ENCODE data around the gene NTRK1. TPM values are rescaled to one million over a fixed set of nuclear protein-coding genes. Genes with fewer than 3 reads are reported as not detected.

The NTRK1 gene
- total RNA-seq, 1 donor from 2014 or later = 0.23 TPM

GRCh38 chr1:156905651-156906050 lies 45.0 kb downstream of the NTRK1 start:
- H3K9me3 Mint-ChIP-seq (ENCODE audit: unreplicated experiment) = no peaks in the 10 kb centered on the region
- H3K27ac Mint-ChIP-seq (ENCODE audit: unreplicated experiment) = no peak overlapping the region
- TF ChIP-seq, protein P1, sequence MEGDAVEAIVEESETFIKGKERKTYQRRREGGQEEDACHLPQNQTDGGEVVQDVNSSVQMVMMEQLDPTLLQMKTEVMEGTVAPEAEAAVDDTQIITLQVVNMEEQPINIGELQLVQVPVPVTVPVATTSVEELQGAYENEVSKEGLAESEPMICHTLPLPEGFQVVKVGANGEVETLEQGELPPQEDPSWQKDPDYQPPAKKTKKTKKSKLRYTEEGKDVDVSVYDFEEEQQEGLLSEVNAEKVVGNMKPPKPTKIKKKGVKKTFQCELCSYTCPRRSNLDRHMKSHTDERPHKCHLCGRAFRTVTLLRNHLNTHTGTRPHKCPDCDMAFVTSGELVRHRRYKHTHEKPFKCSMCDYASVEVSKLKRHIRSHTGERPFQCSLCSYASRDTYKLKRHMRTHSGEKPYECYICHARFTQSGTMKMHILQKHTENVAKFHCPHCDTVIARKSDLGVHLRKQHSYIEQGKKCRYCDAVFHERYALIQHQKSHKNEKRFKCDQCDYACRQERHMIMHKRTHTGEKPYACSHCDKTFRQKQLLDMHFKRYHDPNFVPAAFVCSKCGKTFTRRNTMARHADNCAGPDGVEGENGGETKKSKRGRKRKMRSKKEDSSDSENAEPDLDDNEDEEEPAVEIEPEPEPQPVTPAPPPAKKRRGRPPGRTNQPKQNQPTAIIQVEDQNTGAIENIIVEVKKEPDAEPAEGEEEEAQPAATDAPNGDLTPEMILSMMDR (IDR thresholded peaks at IDR 0.05; ENCODE audit: unreplicated experiment) = no peak
- H3K4me3 Mint-ChIP-seq (ENCODE audit: unreplicated experiment) = peak overlapping the region; percentile 32
- no peak for DNase-seq (ENCODE audit: low spot score)
- H3K27me3 Mint-ChIP-seq (ENCODE audit: unreplicated experiment) = peaks cover 13% of the 10 kb centered on the region
- H3K36me3 Mint-ChIP-seq (ENCODE audit: low read depth, unreplicated experiment) = peaks cover 36% of the 10 kb centered on the region
- H3K4me1 Mint-ChIP-seq (ENCODE audit: unreplicated experiment) = peaks cover 42% of the 10 kb centered on the region

DNA sequence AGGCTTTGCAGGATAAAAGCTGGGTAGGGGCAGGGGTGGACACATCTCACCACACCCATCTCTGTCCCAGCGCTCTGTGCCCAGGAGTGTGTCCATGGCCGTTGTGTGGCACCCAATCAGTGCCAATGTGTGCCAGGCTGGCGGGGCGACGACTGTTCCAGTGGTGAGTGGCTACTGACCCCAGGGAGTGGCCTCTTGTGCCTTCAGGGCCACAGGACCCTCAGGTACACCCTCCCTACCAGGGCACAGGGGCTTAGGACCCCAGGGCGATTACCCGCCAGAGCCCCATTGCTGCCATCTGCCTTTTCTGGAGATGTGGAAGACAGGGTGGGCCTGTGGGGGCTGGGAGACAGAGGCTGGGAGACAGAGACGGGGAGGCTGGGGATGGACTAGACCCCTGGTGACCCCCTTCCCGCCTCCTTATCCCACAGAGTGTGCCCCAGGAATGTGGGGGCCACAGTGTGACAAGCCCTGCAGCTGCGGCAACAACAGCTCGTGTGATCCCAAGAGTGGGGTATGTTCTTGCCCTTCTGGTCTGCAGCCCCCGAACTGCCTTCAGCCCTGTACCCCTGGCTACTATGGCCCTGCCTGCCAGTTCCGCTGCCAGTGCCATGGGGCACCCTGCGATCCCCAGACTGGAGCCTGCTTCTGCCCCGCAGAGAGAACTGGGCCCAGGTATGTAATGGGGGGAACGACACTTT lies 45.7 kb downstream of the NTRK1 start:
- DNase-seq (ENCODE audit: low spot score) = no peak
- Mint-ChIP-seq H3K36me3 (ENCODE audit: low read depth, unreplicated experiment) (peaks cover 40% of the 10 kb centered on the region), H3K4me1 (ENCODE audit: unreplicated experiment) (peaks cover 37% of the 10 kb centered on the region), H3K27ac (ENCODE audit: unreplicated experiment) (no peak overlapping the region), H3K9me3 (ENCODE audit: unreplicated experiment) (no peaks in the 10 kb centered on the region), H3K4me3 (ENCODE audit: unreplicated experiment) (peak overlapping the region; percentile 53), H3K27me3 (ENCODE audit: unreplicated experiment) (peaks cover 11% of the 10 kb centered on the region)
- TF ChIP-seq, protein P1 (IDR thresholded peaks at IDR 0.05; ENCODE audit: unreplicated experiment) = no peak

DNA sequence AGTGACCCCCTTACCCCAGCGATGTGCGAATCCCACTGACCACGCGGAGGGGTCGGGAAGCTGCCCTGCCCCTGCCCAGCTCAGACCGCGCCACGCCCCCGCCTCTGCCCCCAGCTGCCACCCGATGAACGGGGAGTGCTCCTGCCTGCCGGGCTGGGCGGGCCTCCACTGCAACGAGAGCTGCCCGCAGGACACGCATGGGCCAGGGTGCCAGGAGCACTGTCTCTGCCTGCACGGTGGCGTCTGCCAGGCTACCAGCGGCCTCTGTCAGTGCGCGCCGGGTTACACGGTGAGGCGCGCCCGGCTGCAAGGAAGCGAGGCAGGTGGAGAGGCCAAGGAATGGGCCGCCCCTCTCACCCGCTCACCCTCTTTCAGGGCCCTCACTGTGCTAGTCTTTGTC lies 47.9 kb downstream of the NTRK1 start:
- DNase-seq (ENCODE audit: low spot score) = no peak
- Mint-ChIP-seq H3K27me3 (ENCODE audit: unreplicated experiment) (peaks cover 5% of the 10 kb centered on the region), H3K4me1 (ENCODE audit: unreplicated experiment) (peaks cover 30% of the 10 kb centered on the region), H3K9me3 (ENCODE audit: unreplicated experiment) (no peaks in the 10 kb centered on the region), H3K27ac (ENCODE audit: unreplicated experiment) (peak overlapping the region; percentile 44), H3K36me3 (ENCODE audit: low read depth, unreplicated experiment) (peaks cover 43% of the 10 kb centered on the region), H3K4me3 (ENCODE audit: unreplicated experiment) (peak overlapping the region; percentile 35)
- TF ChIP-seq, protein P1 (IDR thresholded peaks at IDR 0.05; ENCODE audit: unreplicated experiment) = no peak

DNA sequence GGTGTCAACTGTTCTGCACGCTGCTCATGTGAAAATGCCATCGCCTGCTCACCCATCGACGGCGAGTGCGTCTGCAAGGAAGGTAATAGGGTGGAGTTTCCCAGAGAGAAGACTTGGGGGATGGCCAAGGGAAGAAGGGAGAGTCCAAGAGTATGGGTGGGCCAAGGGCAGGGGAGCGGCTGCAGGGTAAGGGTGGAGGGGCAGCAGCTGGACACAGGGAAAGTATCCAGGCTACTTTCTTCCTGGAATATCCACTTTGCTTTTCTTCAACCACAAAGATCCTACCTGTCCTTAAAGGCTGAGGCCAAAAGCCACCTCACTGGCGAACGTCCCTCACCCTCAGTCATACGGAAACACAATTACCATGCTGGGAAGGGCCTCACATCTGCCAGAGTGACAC lies 48.3 kb downstream of the NTRK1 start:
- TF ChIP-seq, protein P1 (IDR thresholded peaks at IDR 0.05; ENCODE audit: unreplicated experiment) = no peak
- peak overlapping the region; percentile 35 for H3K4me3 Mint-ChIP-seq (ENCODE audit: unreplicated experiment)
- H3K27ac Mint-ChIP-seq (ENCODE audit: unreplicated experiment) = peak overlapping the region; percentile 44
- H3K9me3 Mint-ChIP-seq (ENCODE audit: unreplicated experiment) = no peaks in the 10 kb centered on the region
- H3K27me3 Mint-ChIP-seq (ENCODE audit: unreplicated experiment) = peaks cover 5% of the 10 kb centered on the region
- no peak for DNase-seq (ENCODE audit: low spot score)
- peaks cover 26% of the 10 kb centered on the region for H3K4me1 Mint-ChIP-seq (ENCODE audit: unreplicated experiment)
- H3K36me3 Mint-ChIP-seq (ENCODE audit: low read depth, unreplicated experiment) = peaks cover 43% of the 10 kb centered on the region

DNA sequence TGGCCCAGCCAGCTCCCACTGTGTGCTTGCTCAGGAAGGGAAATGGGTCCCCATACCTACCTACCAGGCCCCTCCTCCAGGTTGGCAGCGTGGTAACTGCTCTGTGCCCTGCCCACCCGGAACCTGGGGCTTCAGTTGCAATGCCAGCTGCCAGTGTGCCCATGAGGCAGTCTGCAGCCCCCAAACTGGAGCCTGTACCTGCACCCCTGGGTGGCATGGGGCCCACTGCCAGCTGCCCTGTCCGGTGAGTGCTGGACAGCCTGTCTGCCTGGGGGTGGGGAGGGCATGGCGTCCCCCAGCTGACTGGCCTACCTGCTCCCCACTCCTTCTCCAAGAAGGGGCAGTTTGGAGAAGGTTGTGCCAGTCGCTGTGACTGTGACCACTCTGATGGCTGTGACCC lies 49.0 kb downstream of the NTRK1 start:
- Mint-ChIP-seq H3K9me3 (ENCODE audit: unreplicated experiment) (no peaks in the 10 kb centered on the region), H3K27me3 (ENCODE audit: unreplicated experiment) (peaks cover 10% of the 10 kb centered on the region), H3K27ac (ENCODE audit: unreplicated experiment) (no peak overlapping the region), H3K36me3 (ENCODE audit: low read depth, unreplicated experiment) (peaks cover 47% of the 10 kb centered on the region), H3K4me3 (ENCODE audit: unreplicated experiment) (no peak overlapping the region), H3K4me1 (ENCODE audit: unreplicated experiment) (peaks cover 24% of the 10 kb centered on the region)
- DNase-seq (ENCODE audit: low spot score) = no peak
- TF ChIP-seq, protein P1 (IDR thresholded peaks at IDR 0.05; ENCODE audit: unreplicated experiment) = no peak

Data from endothelial cell (in vitro differentiated cells).